ENCODE results near the gene PRCP.

Gene PRCP

DNA sequence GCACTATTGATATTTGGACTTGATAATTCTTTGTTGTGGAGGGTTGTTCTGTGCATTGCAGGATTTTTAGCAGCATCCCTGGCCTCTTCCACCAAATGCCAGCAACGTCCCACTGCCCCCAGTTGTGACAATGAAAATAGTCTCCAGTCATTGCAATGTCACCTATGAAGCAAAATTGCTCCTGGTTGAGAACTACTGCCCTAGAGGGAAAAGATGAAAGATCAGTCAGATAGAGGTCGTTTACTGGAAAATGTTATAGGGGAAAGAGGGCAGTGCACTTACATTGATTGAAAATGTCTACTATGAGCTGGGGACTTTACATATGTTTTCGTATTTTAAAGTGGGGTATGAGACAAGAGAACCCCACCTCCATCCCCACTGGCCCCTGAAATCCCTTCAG, 89.5 kb downstream of the PRCP start:
- H3K18ac ChIP-seq (ENCODE audit: low read length), result no peak overlapping the region

DNA sequence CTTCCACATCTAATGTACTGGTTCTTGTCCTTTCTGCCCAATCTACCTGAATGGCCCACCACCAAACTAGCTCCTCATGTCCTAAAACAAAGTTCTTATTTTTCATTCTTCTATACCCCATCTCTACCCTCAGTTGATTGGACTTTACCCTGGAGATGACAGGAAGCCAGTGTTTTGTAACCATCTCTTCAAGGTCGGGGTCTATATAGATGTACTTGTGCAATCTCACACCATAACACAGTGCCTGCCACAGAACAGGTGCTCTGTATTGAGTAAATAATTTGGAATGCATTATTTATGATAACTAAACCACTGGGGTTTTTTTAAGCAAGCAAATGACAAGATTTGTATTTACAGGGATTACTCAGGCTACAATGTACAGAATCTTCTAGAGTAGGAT, 89.9 kb downstream of the PRCP start:
- Histone ChIP-seq H4K5ac (ENCODE audit: low read length) (no peak overlapping the region), H3K4me1 (ENCODE audit: control insufficient read depth, low read depth, low read length) (peaks cover 2% of the 10 kb centered on the region), H3K27me3 (ENCODE audit: insufficient read depth, low read length, poor library complexity) (peaks cover 2% of the 10 kb centered on the region), H2BK5ac (ENCODE audit: low read length) (no peak overlapping the region), H3K4me2 (ENCODE audit: low read length) (no peak overlapping the region), H3K36me3 (ENCODE audit: control insufficient read depth, insufficient read depth, low read length) (no peaks in the 10 kb centered on the region), H2BK120ac (ENCODE audit: low read depth, low read length) (no peak overlapping the region), H3K56ac (ENCODE audit: low read length) (no peak overlapping the region), H2AK5ac (ENCODE audit: low read length) (no peak overlapping the region), H3K9ac (ENCODE audit: low read length) (no peak overlapping the region), H3K27ac (ENCODE audit: low read depth, low read length) (no peak overlapping the region), H3K79me2 (ENCODE audit: control insufficient read depth, insufficient read depth, low read length) (no peaks in the 10 kb centered on the region), H4K8ac (ENCODE audit: low read depth, low read length) (no peak overlapping the region), H3K23ac (ENCODE audit: low read length) (no peak overlapping the region), H3K79me1 (ENCODE audit: low read length) (no peaks in the 10 kb centered on the region), H3K4me3 (ENCODE audit: low read length) (no peak overlapping the region), H3K18ac (ENCODE audit: low read length) (no peak overlapping the region), H2BK15ac (replicated peaks; ENCODE audit: low read depth) (no peak overlapping the region), H3K4ac (ENCODE audit: low read depth, low read length) (no peak overlapping the region)
- no peak for DNase-seq
- no CpG with 5 or more reads among the region's 1 CpG for WGBS (ENCODE audit: extremely low coverage, insufficient coverage, low lambda C conversion rate)

More for the DNA sequence above, 89.5 kb downstream of the PRCP start:
- H4K5ac ChIP-seq (ENCODE audit: low read length), result no peak overlapping the region
- no peaks in the 10 kb centered on the region for H3K36me3 ChIP-seq (ENCODE audit: control insufficient read depth, insufficient read depth, low read length)
- no peak overlapping the region for H2BK15ac ChIP-seq (replicated peaks; ENCODE audit: low read depth)
- no CpG with 5 or more reads among the region's 3 CpGs for WGBS (ENCODE audit: extremely low coverage, insufficient coverage, low lambda C conversion rate)
- no peak overlapping the region for H2BK120ac ChIP-seq (ENCODE audit: low read depth, low read length)
- H3K4me1 ChIP-seq (ENCODE audit: control insufficient read depth, low read depth, low read length), result peaks cover 2% of the 10 kb centered on the region
- H3K79me1 ChIP-seq (ENCODE audit: low read length), result no peaks in the 10 kb centered on the region
- no peaks in the 10 kb centered on the region for H3K79me2 ChIP-seq (ENCODE audit: control insufficient read depth, insufficient read depth, low read length)
- no peak overlapping the region for H3K56ac ChIP-seq (ENCODE audit: low read length)
- H3K4me2 ChIP-seq (ENCODE audit: low read length), result no peak overlapping the region
- H3K27me3 ChIP-seq (ENCODE audit: insufficient read depth, low read length, poor library complexity), result peaks cover 2% of the 10 kb centered on the region
- DNase-seq, result no peak
- H3K27ac ChIP-seq (ENCODE audit: low read depth, low read length), result no peak overlapping the region
- H3K9ac ChIP-seq (ENCODE audit: low read length), result no peak overlapping the region
- no peak overlapping the region for H4K8ac ChIP-seq (ENCODE audit: low read depth, low read length)
- H3K4me3 ChIP-seq (ENCODE audit: low read length), result no peak overlapping the region
- H2BK5ac ChIP-seq (ENCODE audit: low read length), result no peak overlapping the region
- no peak overlapping the region for H3K23ac ChIP-seq (ENCODE audit: low read length)
- H3K4ac ChIP-seq (ENCODE audit: low read depth, low read length), result no peak overlapping the region
- H2AK5ac ChIP-seq (ENCODE audit: low read length), result no peak overlapping the region

DNA sequence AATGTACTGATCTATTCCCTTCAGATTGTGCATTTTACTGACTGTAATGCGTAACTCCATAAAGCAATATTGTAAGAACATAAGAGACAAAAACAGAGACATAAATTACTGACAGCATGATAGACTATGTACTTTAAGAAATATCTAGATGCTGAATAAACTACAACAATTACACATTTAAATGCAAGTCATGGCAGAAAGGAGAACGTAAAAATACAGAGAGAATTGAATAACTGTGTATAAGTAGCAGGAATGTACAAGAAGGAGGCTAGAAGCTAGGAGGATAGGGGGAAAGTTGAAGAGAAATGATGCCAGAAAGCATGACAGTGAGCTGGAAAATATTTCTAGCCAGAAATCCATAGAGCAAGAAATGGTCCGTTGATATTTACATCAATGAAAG, 92.6 kb downstream of the PRCP start:
- Histone ChIP-seq H3K27me3 (ENCODE audit: insufficient read depth, low read length, poor library complexity) (peaks cover 2% of the 10 kb centered on the region), H3K18ac (ENCODE audit: low read length) (no peak overlapping the region), H3K4me2 (ENCODE audit: low read length) (no peak overlapping the region), H2AK5ac (ENCODE audit: low read length) (no peak overlapping the region), H3K79me1 (ENCODE audit: low read length) (no peaks in the 10 kb centered on the region), H3K9ac (ENCODE audit: low read length) (no peak overlapping the region), H2BK5ac (ENCODE audit: low read length) (no peak overlapping the region), H3K4me3 (ENCODE audit: low read length) (no peak overlapping the region), H3K4me1 (ENCODE audit: control insufficient read depth, low read depth, low read length) (no peaks in the 10 kb centered on the region), H3K36me3 (ENCODE audit: control insufficient read depth, insufficient read depth, low read length) (no peaks in the 10 kb centered on the region), H3K27ac (ENCODE audit: low read depth, low read length) (no peak overlapping the region), H4K5ac (ENCODE audit: low read length) (no peak overlapping the region), H2BK15ac (replicated peaks; ENCODE audit: low read depth) (no peak overlapping the region), H3K4ac (ENCODE audit: low read depth, low read length) (no peak overlapping the region), H3K79me2 (ENCODE audit: control insufficient read depth, insufficient read depth, low read length) (no peaks in the 10 kb centered on the region), H3K23ac (ENCODE audit: low read length) (no peak overlapping the region), H4K8ac (ENCODE audit: low read depth, low read length) (no peak overlapping the region), H2BK120ac (ENCODE audit: low read depth, low read length) (no peak overlapping the region), H3K56ac (ENCODE audit: low read length) (no peak overlapping the region)
- WGBS (ENCODE audit: extremely low coverage, insufficient coverage, low lambda C conversion rate), result no CpG with 5 or more reads among the region's 3 CpGs
- no peak for DNase-seq

DNA sequence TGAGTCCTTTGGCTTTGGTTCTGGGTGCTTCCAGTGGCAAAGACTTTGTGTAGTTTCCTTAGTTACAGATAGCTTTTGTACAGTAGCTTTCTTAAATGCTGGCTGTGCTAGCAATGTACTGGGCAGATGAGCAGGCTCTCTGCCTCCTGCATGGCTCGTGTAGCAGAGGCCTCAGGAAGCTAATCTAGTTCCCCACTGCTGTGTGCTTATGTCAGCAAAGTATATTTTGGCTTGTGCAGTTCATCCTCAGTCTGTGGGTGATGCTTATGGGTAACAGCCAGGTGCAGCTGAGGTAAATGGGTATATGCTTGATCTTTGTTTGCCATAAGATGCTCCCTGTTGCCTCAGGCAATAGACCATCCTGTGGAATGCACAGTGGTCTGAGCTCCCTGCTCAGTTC, 97.5 kb downstream of the PRCP start:
- WGBS (ENCODE audit: extremely low coverage, insufficient coverage, low lambda C conversion rate), result no CpG with 5 or more reads among the region's 1 CpG
- Histone ChIP-seq H4K8ac (ENCODE audit: low read depth, low read length) (no peak overlapping the region), H3K4me3 (ENCODE audit: low read length) (no peak overlapping the region), H3K36me3 (ENCODE audit: control insufficient read depth, insufficient read depth, low read length) (no peaks in the 10 kb centered on the region), H3K4me2 (ENCODE audit: low read length) (no peak overlapping the region), H3K4ac (ENCODE audit: low read depth, low read length) (no peak overlapping the region), H3K79me2 (ENCODE audit: control insufficient read depth, insufficient read depth, low read length) (no peaks in the 10 kb centered on the region), H2BK15ac (replicated peaks; ENCODE audit: low read depth) (no peak overlapping the region), H3K79me1 (ENCODE audit: low read length) (no peaks in the 10 kb centered on the region), H3K56ac (ENCODE audit: low read length) (no peak overlapping the region), H2AK5ac (ENCODE audit: low read length) (no peak overlapping the region), H4K5ac (ENCODE audit: low read length) (no peak overlapping the region), H3K4me1 (ENCODE audit: control insufficient read depth, low read depth, low read length) (no peaks in the 10 kb centered on the region), H3K27ac (ENCODE audit: low read depth, low read length) (no peak overlapping the region), H3K23ac (ENCODE audit: low read length) (no peak overlapping the region), H3K18ac (ENCODE audit: low read length) (no peak overlapping the region), H2BK5ac (ENCODE audit: low read length) (no peak overlapping the region), H3K9ac (ENCODE audit: low read length) (no peak overlapping the region), H2BK120ac (ENCODE audit: low read depth, low read length) (no peak overlapping the region), H3K27me3 (ENCODE audit: insufficient read depth, low read length, poor library complexity) (no peaks in the 10 kb centered on the region)
- no peak for DNase-seq

DNA sequence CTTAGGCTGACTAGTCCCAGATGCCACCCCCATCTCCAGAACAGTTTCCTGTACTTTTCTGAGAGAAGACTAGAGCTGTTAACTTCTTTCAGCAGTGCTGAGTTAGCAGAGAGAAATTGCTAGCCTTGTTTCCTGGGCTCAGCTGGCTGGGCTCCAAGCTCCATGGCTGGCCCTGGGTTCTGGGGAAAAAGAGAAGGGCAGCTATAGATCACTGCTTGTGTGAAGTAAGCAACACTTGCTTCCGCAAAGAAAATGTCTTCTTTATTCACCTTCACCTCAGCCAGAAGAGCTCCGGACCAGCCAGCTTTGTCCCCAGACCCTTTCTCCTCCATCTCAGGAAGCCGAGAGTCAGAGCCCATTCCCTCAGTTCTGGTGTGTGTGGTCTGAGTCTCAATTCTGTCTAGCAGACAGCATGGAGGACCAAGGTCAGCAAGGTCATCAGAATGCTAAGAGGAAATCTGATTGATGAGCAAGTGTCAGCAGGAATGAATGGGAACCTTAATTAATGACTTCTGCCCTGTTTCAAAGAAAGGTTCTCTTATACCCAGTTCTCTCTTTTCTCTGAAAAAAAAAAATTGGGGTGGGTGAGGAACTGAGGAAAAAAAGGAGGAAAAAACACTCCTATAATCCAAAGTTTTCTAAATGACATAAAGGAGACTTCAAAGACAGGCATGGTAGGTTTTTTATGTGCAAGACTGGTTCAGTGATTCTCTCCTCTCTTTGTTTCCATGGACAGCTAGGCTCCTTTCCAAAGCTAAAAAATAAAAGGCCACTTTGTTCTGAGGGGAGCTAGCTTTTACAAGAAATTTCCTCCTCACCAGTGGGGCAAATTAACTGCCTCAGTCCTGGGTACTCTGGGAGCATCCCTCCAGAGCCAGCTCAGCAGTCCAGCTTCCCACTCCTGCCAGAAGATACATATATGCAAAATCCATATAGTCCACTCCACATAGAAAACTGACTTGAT, 103.0 kb downstream of the PRCP start:
- no peaks in the 10 kb centered on the region for H3K36me3 ChIP-seq (ENCODE audit: control insufficient read depth, insufficient read depth, low read length)
- no peak overlapping the region for H4K5ac ChIP-seq (ENCODE audit: low read length)
- no peaks in the 10 kb centered on the region for H3K27me3 ChIP-seq (ENCODE audit: insufficient read depth, low read length, poor library complexity)
- H3K18ac ChIP-seq (ENCODE audit: low read length), result no peak overlapping the region
- no peak overlapping the region for H3K4ac ChIP-seq (ENCODE audit: low read depth, low read length)
- no CpG with 5 or more reads among the region's 3 CpGs for WGBS (ENCODE audit: extremely low coverage, insufficient coverage, low lambda C conversion rate)
- no peak overlapping the region for H3K4me2 ChIP-seq (ENCODE audit: low read length)
- H2BK15ac ChIP-seq (replicated peaks; ENCODE audit: low read depth), result no peak overlapping the region
- H2BK120ac ChIP-seq (ENCODE audit: low read depth, low read length), result no peak overlapping the region
- H3K56ac ChIP-seq (ENCODE audit: low read length), result no peak overlapping the region
- no peaks in the 10 kb centered on the region for H3K79me2 ChIP-seq (ENCODE audit: control insufficient read depth, insufficient read depth, low read length)
- no peaks in the 10 kb centered on the region for H3K4me1 ChIP-seq (ENCODE audit: control insufficient read depth, low read depth, low read length)
- H3K27ac ChIP-seq (ENCODE audit: low read depth, low read length), result no peak overlapping the region
- H3K4me3 ChIP-seq (ENCODE audit: low read length), result no peak overlapping the region
- no peak overlapping the region for H2BK5ac ChIP-seq (ENCODE audit: low read length)
- H3K79me1 ChIP-seq (ENCODE audit: low read length), result no peaks in the 10 kb centered on the region
- no peak overlapping the region for H4K8ac ChIP-seq (ENCODE audit: low read depth, low read length)
- H3K23ac ChIP-seq (ENCODE audit: low read length), result no peak overlapping the region
- no peak for DNase-seq
- no peak overlapping the region for H2AK5ac ChIP-seq (ENCODE audit: low read length)
- no peak overlapping the region for H3K9ac ChIP-seq (ENCODE audit: low read length)
